Muscle layer of duodenum (tissue), 2 donors: ENCODE data around the gene NPTN.

Experiments
- H3K27ac ChIP-seq: one replicate; pipeline ENCODE4 v1.7.0; 2013; ENCODE audit warnings: mild to moderate bottlenecking, low read length
- H3K27me3 ChIP-seq: one replicate; pipeline ENCODE4 v1.7.0; 2013; ENCODE audit warnings: low read depth, mild to moderate bottlenecking, control low read depth, low read length
- H3K36me3 ChIP-seq, 2 donors: one replicate each; pipeline ENCODE4 v1.7.0; 2013; ENCODE audit warnings: low read length in 2 of 2, control low read depth in 1 of 2, mild to moderate bottlenecking in 1 of 2; ENCODE audit not compliant: insufficient read depth in 2 of 2, control insufficient read depth in 1 of 2
- H3K4me1 ChIP-seq, 2 donors: one replicate each; pipeline ENCODE4 v1.7.0; 2013; ENCODE audit warnings: low read length in 2 of 2, mild to moderate bottlenecking in 2 of 2, control low read depth in 1 of 2, moderate library complexity in 1 of 2; ENCODE audit not compliant: insufficient read depth in 2 of 2, control insufficient read depth in 1 of 2
- H3K4me3 ChIP-seq, 2 donors: one replicate each; pipeline ENCODE4 v1.7.0; 2013; ENCODE audit warnings: low read length in 2 of 2, low read depth in 1 of 2, mild to moderate bottlenecking in 1 of 2
- H3K9me3 ChIP-seq, 2 donors: one replicate each; pipeline ENCODE4 v1.7.0; 2013; ENCODE audit warnings: low read length in 2 of 2, control low read depth in 1 of 2, mild to moderate bottlenecking in 1 of 2; ENCODE audit not compliant: control insufficient read depth in 1 of 2
- donor health status: healthy.

Gene NPTN

GRCh38 chr15:73633111-73633990 lies at the start of gene NPTN:
Gene NPTN (minus strand): TSS chr15:73633389. CDS start chr15:73633215, 174 bp downstream.
- Histone ChIP-seq H3K27ac (peak within 1 kb of the TSS; percentile 94), H3K36me3 (peaks cover 0 to 9% of the 10 kb centered on the region in 2 donors), H3K9me3 (no peaks in the 10 kb centered on the region), H3K4me3 (peak within 1 kb of the TSS; percentile 75 to 90), H3K4me1 (peaks cover 23 to 34% of the 10 kb centered on the region in 2 donors), H3K27me3 (no peaks in the 10 kb centered on the region)

GRCh38 chr15:73682600-73683090 lies 49.5 kb upstream of the NPTN start:
- Histone ChIP-seq H3K4me1 (peaks cover 13 to 24% of the 10 kb centered on the region in 2 donors), H3K9me3 (no peaks in the 10 kb centered on the region), H3K36me3 (no peaks in the 10 kb centered on the region), H3K27ac (no peak overlapping the region), H3K27me3 (no peaks in the 10 kb centered on the region), H3K4me3 (no peak overlapping the region)

- Histone ChIP-seq H3K36me3 (no peaks in the 10 kb centered on the region), H3K4me1 (peaks cover 9 to 21% of the 10 kb centered on the region in 2 donors), H3K4me3 (no peak overlapping the region), H3K9me3 (no peaks in the 10 kb centered on the region), H3K27ac (no peak overlapping the region), H3K27me3 (no peaks in the 10 kb centered on the region)
These were observed 48.8 kb upstream of the NPTN start for GRCh38 chr15:73681856-73682599.

GRCh38 chr15:73681063-73681462 lies 47.9 kb upstream of the NPTN start:
- Histone ChIP-seq H3K27me3 (no peaks in the 10 kb centered on the region), H3K4me1 (peaks cover 6 to 12% of the 10 kb centered on the region in 2 donors)

GRCh38 chr15:73680549-73680948 lies 47.4 kb upstream of the NPTN start:
- Histone ChIP-seq H3K9me3 (no peaks in the 10 kb centered on the region), H3K4me3 (no peak overlapping the region), H3K27ac (no peak overlapping the region), H3K27me3 (no peaks in the 10 kb centered on the region), H3K36me3 (no peaks in the 10 kb centered on the region), H3K4me1 (peaks cover 1 to 7% of the 10 kb centered on the region in 2 donors)

More at GRCh38 chr15:73681063-73681462, 47.9 kb upstream of the NPTN start:
- no peaks in the 10 kb centered on the region for H3K9me3 ChIP-seq
- H3K4me3 ChIP-seq = no peak overlapping the region
- H3K27ac ChIP-seq = no peak overlapping the region
- H3K36me3 ChIP-seq = no peaks in the 10 kb centered on the region

GRCh38 chr15:73679964-73680363 lies 46.8 kb upstream of the NPTN start:
- Histone ChIP-seq H3K27ac (no peak overlapping the region), H3K9me3 (no peaks in the 10 kb centered on the region), H3K4me1 (peaks cover 0 to 6% of the 10 kb centered on the region in 2 donors), H3K4me3 (no peak overlapping the region), H3K36me3 (no peaks in the 10 kb centered on the region), H3K27me3 (no peaks in the 10 kb centered on the region)

GRCh38 chr15:73679180-73679579 lies 46.0 kb upstream of the NPTN start:
- Histone ChIP-seq H3K27me3 (no peaks in the 10 kb centered on the region), H3K36me3 (no peaks in the 10 kb centered on the region), H3K27ac (no peak overlapping the region)

GRCh38 chr15:73678498-73678897 lies 45.3 kb upstream of the NPTN start:
- Histone ChIP-seq H3K4me1 (peaks cover 0 to 3% of the 10 kb centered on the region in 2 donors), H3K27ac (no peak overlapping the region), H3K9me3 (no peaks in the 10 kb centered on the region), H3K27me3 (no peaks in the 10 kb centered on the region), H3K4me3 (no peak overlapping the region), H3K36me3 (no peaks in the 10 kb centered on the region)

More at GRCh38 chr15:73679180-73679579, 46.0 kb upstream of the NPTN start:
- no peaks in the 10 kb centered on the region for H3K9me3 ChIP-seq
- no peak overlapping the region for H3K4me3 ChIP-seq
- H3K4me1 ChIP-seq = peaks cover 0 to 6% of the 10 kb centered on the region in 2 donors

GRCh38 chr15:73677733-73678132 lies 44.5 kb upstream of the NPTN start:
- no peaks in the 10 kb centered on the region for H3K9me3 ChIP-seq
- H3K36me3 ChIP-seq = no peaks in the 10 kb centered on the region
- no peaks in the 10 kb centered on the region for H3K4me1 ChIP-seq
- H3K27me3 ChIP-seq = no peaks in the 10 kb centered on the region
- H3K4me3 ChIP-seq = no peak overlapping the region
- no peak overlapping the region for H3K27ac ChIP-seq

GRCh38 chr15:73677146-73677607 lies 44.0 kb upstream of the NPTN start:
- Histone ChIP-seq H3K4me1 (no peaks in the 10 kb centered on the region), H3K36me3 (no peaks in the 10 kb centered on the region), H3K4me3 (no peak overlapping the region), H3K9me3 (no peaks in the 10 kb centered on the region), H3K27me3 (no peaks in the 10 kb centered on the region), H3K27ac (no peak overlapping the region)

- no peaks in the 10 kb centered on the region for H3K27me3 ChIP-seq
- H3K9me3 ChIP-seq = no peaks in the 10 kb centered on the region
- H3K36me3 ChIP-seq = no peaks in the 10 kb centered on the region
- no peak overlapping the region for H3K27ac ChIP-seq
- no peak overlapping the region for H3K4me3 ChIP-seq
- no peaks in the 10 kb centered on the region for H3K4me1 ChIP-seq
These were observed 41.4 kb upstream of the NPTN start for GRCh38 chr15:73674587-73674986.
